Activated T-cell treated with anti-CD3 and anti-CD28 coated beads, Interleukin-2, amount 50 U/mL, for 72 hours (primary cell): ENCODE measurements around the gene MUC5B. TPM values are rescaled to one million over a fixed set of nuclear protein-coding genes. Genes with fewer than 3 reads are reported as not detected.

ENCODE experiments used
- ATAC-seq, 2 donors: fragments of 150-1000 bp; cut with Tn5 transposase; replicated peaks in 1 of 2; 2 replicates each; pipeline ENCODE4 v1.10.0; 2021; ENCODE audit warnings: moderate library complexity in 2 of 2, mild to moderate bottlenecking in 1 of 2
- DNase-seq, 2 donors: peaks; one replicate each; pipeline ENCODE4 v3.0.0; 2021 to 2022; ENCODE audit warnings: mixed read lengths in 1 of 2
- H3K27ac Mint-ChIP-seq: one replicate; pipeline ENCODE4 v1.8.0; 2022; ENCODE audit warnings: mild to moderate bottlenecking, moderate library complexity, mixed read lengths
- H3K27me3 Mint-ChIP-seq: one replicate; pipeline ENCODE4 v1.8.0; 2022; ENCODE audit warnings: low read depth, mixed read lengths
- H3K36me3 Mint-ChIP-seq, 2 donors: one replicate each; pipeline ENCODE4 v1.8.0; 2022; ENCODE audit warnings: mixed read lengths in 2 of 2, mild to moderate bottlenecking in 1 of 2; ENCODE audit not compliant: insufficient read depth in 2 of 2
- H3K4me1 Mint-ChIP-seq: one replicate; pipeline ENCODE4 v1.8.0; 2022; ENCODE audit warnings: low read depth, mixed read lengths
- H3K4me3 Mint-ChIP-seq, 2 donors: one replicate each; pipeline ENCODE4 v1.8.0; 2022; ENCODE audit warnings: mild to moderate bottlenecking in 2 of 2, mixed read lengths in 2 of 2, moderate library complexity in 2 of 2
- H3K9me3 Mint-ChIP-seq, 2 donors: one replicate each; pipeline ENCODE4 v1.8.0; 2022; ENCODE audit warnings: mixed read lengths in 2 of 2
- total RNA-seq, 2 donors: library from RNA; stranded (reverse); gene quantifications; one replicate each; pipeline ENCODE4 v1.2.3, GENCODE V29; 2022

MUC5B gene
- total RNA-seq, 2 donors from 2014 or later, result not detected

GRCh38 chr11:1202154-1202775, 20.6 kb upstream of the MUC5B start:
- no peak overlapping the region for H3K4me3 Mint-ChIP-seq
- H3K9me3 Mint-ChIP-seq, result no peaks in the 10 kb centered on the region
- no peaks in the 10 kb centered on the region for H3K36me3 Mint-ChIP-seq
- H3K4me1 Mint-ChIP-seq, result no peaks in the 10 kb centered on the region
- peak in 1 of 2 donors; percentile 4 for DNase-seq
- H3K27me3 Mint-ChIP-seq, result no peaks in the 10 kb centered on the region
- H3K27ac Mint-ChIP-seq, result no peak overlapping the region
- ATAC-seq, result peak; percentile 13 to 33

- Mint-ChIP-seq H3K9me3 (no peaks in the 10 kb centered on the region), H3K4me3 (no peak overlapping the region), H3K27me3 (no peaks in the 10 kb centered on the region), H3K4me1 (no peaks in the 10 kb centered on the region), H3K27ac (no peak overlapping the region), H3K36me3 (no peaks in the 10 kb centered on the region)
- peak; percentile 77 to 80 for ATAC-seq
- DNase-seq, result peak; percentile 59 to 73
Observed at GRCh38 chr11:1202776-1203504, 19.9 kb upstream of the MUC5B start.

GRCh38 chr11:1203505-1204271, 19.2 kb upstream of the MUC5B start:
- Mint-ChIP-seq H3K9me3 (no peaks in the 10 kb centered on the region), H3K27ac (no peak overlapping the region), H3K27me3 (no peaks in the 10 kb centered on the region), H3K36me3 (no peaks in the 10 kb centered on the region), H3K4me1 (no peaks in the 10 kb centered on the region), H3K4me3 (no peak overlapping the region)
- DNase-seq (peak in 1 of 2 donors; percentile 0), ATAC-seq (no peak)

- H3K9me3 Mint-ChIP-seq, result no peaks in the 10 kb centered on the region
- H3K4me3 Mint-ChIP-seq, result no peak overlapping the region
- ATAC-seq, result no peak
- H3K27me3 Mint-ChIP-seq, result no peaks in the 10 kb centered on the region
- DNase-seq, result no peak
- H3K36me3 Mint-ChIP-seq, result no peaks in the 10 kb centered on the region
- H3K27ac Mint-ChIP-seq, result no peak overlapping the region
- H3K4me1 Mint-ChIP-seq, result no peaks in the 10 kb centered on the region
Observed at GRCh38 chr11:1204381-1205101, 18.3 kb upstream of the MUC5B start.

GRCh38 chr11:1205121-1205986, 17.5 kb upstream of the MUC5B start:
- ATAC-seq, result no peak
- no peak for DNase-seq
- no peaks in the 10 kb centered on the region for H3K27me3 Mint-ChIP-seq
- H3K4me1 Mint-ChIP-seq, result no peaks in the 10 kb centered on the region
- H3K36me3 Mint-ChIP-seq, result no peaks in the 10 kb centered on the region
- no peak overlapping the region for H3K4me3 Mint-ChIP-seq
- no peak overlapping the region for H3K27ac Mint-ChIP-seq
- H3K9me3 Mint-ChIP-seq, result peaks cover 0 to 2% of the 10 kb centered on the region in 2 donors

- Mint-ChIP-seq H3K9me3 (peaks cover 0 to 3% of the 10 kb centered on the region in 2 donors), H3K4me1 (no peaks in the 10 kb centered on the region), H3K4me3 (no peak overlapping the region), H3K27me3 (no peaks in the 10 kb centered on the region), H3K36me3 (no peaks in the 10 kb centered on the region), H3K27ac (no peak overlapping the region)
- ATAC-seq, result no peak
- no peak for DNase-seq
Observed at GRCh38 chr11:1205987-1206331, 16.9 kb upstream of the MUC5B start.

GRCh38 chr11:1206391-1207271, 16.2 kb upstream of the MUC5B start:
- Mint-ChIP-seq H3K27me3 (peaks cover 5% of the 10 kb centered on the region), H3K27ac (no peak overlapping the region), H3K4me3 (no peak overlapping the region), H3K9me3 (peaks cover 5 to 9% of the 10 kb centered on the region in 2 donors), H3K4me1 (no peaks in the 10 kb centered on the region), H3K36me3 (peaks cover 3 to 4% of the 10 kb centered on the region in 2 donors)
- DNase-seq (peak in 1 of 2 donors; percentile 0), ATAC-seq (no peak)

GRCh38 chr11:1207401-1208143, 15.3 kb upstream of the MUC5B start:
- H3K4me1 Mint-ChIP-seq, result no peaks in the 10 kb centered on the region
- H3K4me3 Mint-ChIP-seq, result no peak overlapping the region
- H3K9me3 Mint-ChIP-seq, result peaks cover 9 to 10% of the 10 kb centered on the region in 2 donors
- no peak overlapping the region for H3K27ac Mint-ChIP-seq
- ATAC-seq (no peak), DNase-seq (no peak)
- peaks cover 5 to 7% of the 10 kb centered on the region in 2 donors for H3K36me3 Mint-ChIP-seq
- peaks cover 6% of the 10 kb centered on the region for H3K27me3 Mint-ChIP-seq

GRCh38 chr11:1208144-1208393, 14.8 kb upstream of the MUC5B start:
- DNase-seq (peak in 1 of 2 donors; percentile 0), ATAC-seq (no peak)
- peaks cover 6% of the 10 kb centered on the region for H3K27me3 Mint-ChIP-seq
- no peak overlapping the region for H3K4me3 Mint-ChIP-seq
- H3K27ac Mint-ChIP-seq, result no peak overlapping the region
- H3K36me3 Mint-ChIP-seq, result peaks cover 7% of the 10 kb centered on the region in 2 donors
- peaks cover 10 to 11% of the 10 kb centered on the region in 2 donors for H3K9me3 Mint-ChIP-seq
- H3K4me1 Mint-ChIP-seq, result no peaks in the 10 kb centered on the region

GRCh38 chr11:1208394-1209261, 14.2 kb upstream of the MUC5B start:
- ATAC-seq, result no peak
- Mint-ChIP-seq H3K27ac (no peak overlapping the region), H3K4me3 (no peak overlapping the region), H3K36me3 (peaks cover 7 to 8% of the 10 kb centered on the region in 2 donors), H3K27me3 (peaks cover 6% of the 10 kb centered on the region), H3K4me1 (no peaks in the 10 kb centered on the region), H3K9me3 (peaks cover 11 to 12% of the 10 kb centered on the region in 2 donors)
- no peak for DNase-seq
